Measurements from ENCODE around the gene AP2A2.
"Not testable (repeated sequence)": the region's sequence is repeated elsewhere in the genome, so short reads cannot be mapped to it uniquely, and the experiment has no call there.

The AP2A2 gene

DNA sequence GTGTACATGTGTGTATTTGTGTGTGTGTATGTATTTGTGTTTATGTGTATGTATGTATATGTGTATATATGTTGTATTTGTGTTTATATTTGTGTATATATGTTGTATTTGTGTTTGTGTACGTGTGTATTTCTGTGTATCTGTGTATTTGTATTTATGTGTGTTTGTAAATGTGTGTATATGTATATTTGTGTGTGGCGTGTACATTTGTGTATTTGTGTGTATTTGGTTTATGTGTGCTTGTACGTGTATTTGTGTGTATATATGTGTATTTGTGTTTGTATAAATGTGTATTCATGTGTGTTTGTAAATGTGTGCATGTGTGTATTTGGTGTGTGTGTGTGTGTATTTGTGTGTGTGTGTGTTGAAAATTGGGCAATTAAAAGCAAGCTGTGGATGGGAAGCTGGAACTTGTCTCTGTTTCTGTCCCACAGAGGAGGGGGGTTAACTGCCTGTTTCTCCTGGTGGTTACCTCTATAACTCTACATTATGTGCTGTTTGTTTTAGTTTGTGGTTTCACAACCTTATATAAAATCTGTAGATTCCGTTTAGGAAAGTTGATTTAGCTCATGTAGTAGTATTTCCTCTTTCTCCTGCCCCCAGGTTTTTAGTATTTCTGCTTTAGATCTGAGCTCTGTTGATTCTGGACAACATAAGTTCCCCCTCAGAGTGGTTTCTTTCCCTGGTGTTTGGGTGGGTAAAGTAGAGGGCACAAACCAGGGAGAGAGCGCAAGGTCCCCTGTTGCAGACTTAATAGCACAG, 28.9 kb downstream of the AP2A2 start:
- DNase-seq (ENCODE audit: low read depth), result no peak

DNA sequence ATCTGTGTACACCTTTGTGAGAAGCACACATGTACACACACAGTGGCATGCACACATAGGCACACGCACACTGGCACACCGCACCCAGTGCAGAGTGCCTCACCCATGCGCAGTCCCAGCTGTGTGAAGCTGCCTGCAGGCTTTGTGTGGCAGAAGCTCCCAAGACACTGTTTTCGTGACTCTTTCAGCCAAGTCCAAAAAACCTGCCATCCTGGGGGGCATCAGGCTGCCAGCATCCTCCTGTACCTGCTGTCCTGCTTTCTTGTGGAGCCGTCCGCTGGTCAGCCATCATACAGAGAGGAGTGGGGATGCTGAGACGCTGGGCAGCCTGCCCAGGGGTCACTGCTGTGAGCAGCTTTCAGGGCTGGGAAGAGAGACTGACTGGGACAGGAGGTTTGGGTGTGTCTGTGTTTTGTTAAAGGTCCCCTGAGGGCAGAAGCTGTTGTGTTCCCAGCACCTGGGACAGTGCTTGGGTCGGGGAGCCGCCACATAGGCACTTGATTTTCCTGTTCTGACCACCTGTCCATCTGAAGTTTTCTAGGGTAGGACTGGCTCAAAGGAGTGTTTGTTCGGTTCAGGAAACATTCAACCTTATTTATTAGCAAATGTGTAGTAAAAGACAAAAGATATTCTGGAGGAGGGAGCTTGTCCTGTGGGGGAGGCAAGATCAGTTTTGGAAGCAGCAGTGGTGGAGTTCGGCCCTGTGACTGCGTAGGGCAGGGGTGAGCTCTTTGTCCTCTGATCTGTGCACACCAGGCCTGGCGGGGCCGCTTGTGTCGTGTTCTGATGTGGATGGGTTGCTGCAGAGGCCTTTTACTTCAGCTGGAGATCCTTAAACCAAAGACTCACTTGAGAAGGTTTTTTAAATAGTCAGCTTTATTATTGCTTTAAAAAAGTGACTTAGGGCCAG, 29.7 kb downstream of the AP2A2 start:
- no peak for DNase-seq (ENCODE audit: low read depth)

DNA sequence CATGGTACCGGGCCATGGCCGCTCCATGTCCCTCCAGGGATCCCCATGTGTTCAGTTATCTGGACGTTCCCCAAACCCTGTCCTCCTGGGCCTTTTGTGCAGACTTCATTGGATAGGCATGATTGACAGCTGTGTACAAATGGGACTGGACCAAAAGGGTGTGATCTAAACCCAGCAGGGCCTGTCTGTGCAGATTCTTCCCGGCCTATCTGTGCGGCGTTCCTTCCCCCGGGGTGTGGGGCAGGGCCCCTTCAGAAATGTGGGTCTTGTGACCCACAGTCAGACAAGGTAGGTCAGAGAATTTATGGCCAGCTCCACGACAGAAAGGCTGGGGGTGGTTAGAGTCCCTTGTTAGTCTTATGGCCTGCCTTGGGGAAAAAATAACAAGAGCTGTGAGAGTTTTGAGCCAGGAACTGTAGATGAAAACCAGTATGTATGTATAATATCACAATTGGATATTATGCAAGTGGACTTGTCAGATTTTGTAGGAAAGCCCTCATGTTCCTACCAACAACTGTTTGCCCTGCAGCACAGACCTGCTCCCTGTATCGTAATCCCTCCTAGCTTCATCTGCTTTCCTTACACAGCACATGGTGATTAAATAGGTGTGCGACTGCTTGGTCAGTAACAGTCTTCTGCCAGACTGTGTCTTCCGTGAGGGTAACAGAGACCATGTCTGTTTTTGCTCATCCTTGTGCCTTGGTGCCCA, 31.7 kb downstream of the AP2A2 start:
- no peak for DNase-seq (ENCODE audit: low read depth)

DNA sequence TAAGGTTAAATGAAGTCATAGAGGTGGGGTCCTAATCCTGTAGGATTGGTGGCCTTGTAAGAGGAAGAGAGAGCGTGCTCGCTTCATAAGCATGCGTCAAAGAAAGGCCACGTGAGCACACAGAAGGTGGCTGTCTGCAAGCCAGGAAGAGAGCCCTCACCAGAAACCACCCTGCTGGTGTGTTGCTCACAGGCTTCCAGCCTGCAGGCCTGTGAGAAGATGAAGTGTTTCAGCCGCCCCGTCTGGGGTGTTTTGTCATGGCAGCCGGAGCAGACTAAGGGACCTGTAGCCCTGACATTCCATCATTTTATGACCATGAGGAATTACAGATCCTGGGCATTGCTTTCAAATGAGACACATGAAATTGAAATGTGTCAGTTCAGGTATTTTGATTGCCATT, 32.4 kb downstream of the AP2A2 start:
- DNase-seq (ENCODE audit: low read depth), result no peak

DNA sequence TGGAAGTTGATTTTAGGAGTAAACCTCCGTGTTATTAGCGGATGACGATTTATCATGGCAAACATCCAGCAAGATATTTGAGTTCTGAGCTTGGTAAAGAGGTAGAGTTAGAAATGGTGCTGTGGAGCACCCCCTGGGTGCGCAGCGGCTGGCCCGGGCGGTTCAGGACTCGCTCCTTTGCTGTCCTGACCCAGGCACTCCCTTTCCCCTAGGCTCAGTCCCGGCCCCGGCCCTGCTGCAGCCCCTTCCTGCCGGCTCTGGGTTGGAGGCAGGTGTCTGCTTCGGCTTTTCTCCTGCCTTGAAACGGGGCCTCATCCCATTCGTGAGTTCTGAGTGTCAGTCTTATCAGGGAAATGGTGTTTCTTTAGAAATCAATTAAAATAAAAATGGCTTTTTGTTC, 33.4 kb downstream of the AP2A2 start:
- no peak for DNase-seq (ENCODE audit: low read depth)

DNA sequence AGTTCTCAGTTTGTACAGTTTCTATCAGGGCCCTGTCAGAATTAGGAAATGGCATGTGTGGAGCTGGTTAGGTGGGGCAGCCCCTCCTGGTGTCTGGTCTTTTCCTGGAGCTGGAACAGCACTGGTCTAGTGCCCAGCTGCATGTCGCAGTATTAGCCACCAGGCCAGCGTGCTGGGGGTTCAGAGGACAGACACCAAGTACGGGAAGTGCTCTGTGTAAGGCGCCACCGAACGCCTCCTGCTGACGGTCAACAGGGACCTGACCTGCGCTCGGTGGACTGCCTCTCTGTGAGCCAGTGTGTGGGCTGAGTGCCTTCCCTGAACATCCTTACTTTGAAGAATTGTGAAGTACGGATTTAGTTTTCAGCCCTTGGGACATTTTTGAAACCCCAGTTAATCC, 33.9 kb downstream of the AP2A2 start:
- DNase-seq (ENCODE audit: low read depth), result no peak

DNA sequence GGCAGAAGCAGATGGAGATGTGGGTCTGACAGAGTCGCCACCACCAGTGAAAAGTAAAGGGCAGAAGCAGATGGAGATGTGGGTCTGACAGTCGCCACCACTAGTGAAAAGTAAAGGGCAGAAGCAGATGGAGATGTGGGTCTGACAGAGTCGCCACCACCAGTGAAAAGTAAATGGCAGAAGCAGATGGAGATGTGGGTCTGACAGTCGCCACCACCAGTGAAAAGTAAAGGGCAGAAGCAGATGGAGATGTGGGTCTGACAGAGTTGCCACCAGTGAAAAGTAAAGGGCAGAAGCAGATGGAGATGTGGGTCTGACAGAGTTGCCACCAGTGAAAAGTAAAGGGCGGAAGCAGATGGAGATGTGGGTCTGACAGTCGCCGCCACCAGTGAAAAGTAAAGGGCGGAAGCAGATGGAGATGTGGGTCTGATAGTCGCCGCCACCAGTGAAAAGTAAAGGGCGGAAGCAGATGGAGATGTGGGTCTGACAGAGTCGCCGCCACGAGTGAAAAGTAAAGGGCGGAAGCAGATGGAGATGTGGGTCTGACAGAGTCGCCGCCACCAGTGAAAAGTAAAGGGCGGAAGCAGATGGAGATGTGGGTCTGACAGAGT, 35.7 kb downstream of the AP2A2 start:
- DNase-seq (ENCODE audit: low read depth), result not testable (repeated sequence)

DNA sequence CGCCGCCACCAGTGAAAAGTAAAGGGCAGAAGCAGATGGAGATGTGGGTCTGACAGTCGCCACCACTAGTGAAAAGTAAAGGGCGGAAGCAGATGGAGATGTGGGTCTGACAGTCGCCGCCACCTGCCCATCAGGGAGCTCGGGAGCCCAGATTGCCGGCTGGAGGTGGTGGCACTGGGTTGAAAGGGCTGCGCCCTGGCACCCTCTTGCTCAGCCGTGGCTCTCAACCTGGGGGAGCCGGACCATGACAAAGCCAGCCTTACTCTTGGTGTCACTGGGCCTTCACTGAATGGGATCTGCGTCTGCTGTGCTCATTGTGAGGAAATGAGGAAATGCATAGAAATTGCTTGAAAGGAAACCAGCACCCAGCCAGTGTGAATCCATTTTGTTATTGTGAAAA, 36.3 kb downstream of the AP2A2 start:
- DNase-seq (ENCODE audit: low read depth), result no peak

DNA sequence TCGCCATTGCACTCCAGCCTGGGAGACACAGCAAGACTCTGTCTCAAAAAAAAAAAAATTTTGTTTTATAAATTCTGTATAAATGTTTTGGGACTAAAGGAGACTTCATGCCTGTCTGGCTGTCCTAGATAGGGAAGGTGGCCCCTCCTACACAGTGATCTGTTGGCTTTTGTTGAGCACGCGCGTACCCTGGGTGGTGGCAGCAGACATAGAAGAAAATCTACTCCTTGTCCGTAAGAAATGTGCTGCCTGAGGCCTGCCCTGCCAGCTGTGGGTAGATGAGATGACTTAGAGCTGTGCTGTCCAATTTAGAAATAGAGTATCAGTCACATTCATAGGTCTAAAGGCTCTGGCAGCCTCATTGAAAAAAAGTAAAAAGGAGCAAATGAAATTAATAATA, 37.0 kb downstream of the AP2A2 start:
- no peak for DNase-seq (ENCODE audit: low read depth)

DNA sequence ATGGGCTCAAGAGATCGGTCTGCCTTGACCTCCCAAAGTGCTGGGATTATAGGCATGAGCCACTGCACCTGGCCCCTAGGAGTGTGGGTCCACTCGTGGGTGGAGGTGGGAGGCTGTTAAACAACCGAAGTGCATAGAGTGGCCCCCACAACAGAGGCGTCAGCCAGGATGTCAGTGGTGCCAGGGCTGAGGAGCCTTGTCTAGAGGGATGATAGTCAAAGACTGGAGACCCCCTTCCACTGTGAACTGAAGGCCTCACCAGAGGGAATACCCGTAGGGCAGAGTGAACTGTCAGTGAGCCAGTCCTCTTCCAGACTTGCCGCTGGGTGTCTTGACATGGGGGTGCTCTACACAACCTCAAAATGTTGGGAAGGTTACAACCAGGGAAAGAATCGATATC, 38.2 kb downstream of the AP2A2 start:
- no peak for DNase-seq (ENCODE audit: low read depth)

DNA sequence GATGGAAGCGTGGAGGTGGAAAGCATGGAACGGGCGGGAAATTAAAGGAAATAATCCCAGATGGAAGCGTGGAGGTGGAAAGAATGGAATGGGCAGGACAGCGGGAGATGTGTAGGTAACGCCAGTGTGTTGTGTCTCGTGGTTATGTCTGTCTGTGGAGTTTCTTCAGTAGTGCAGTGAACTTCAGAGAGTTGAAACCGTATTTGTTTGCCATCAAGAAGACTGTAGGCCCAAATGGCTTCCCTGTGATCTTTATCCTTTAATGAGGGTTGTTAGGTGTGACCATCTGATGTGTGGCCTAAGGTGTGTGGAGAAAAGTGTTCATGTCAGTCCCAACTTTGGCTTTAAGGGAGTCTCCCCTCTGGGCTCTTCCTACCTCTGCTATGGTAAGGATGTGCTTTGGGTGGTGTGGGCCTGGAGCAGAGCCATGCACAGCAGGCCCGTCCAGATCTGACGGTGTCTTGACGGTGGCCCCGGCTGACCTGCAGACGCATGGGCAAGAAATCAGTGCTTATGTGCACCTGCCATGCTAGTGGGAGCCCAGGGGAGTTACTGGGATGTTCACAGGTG, 39.6 kb downstream of the AP2A2 start:
- DNase-seq (ENCODE audit: low read depth), result no peak

DNA sequence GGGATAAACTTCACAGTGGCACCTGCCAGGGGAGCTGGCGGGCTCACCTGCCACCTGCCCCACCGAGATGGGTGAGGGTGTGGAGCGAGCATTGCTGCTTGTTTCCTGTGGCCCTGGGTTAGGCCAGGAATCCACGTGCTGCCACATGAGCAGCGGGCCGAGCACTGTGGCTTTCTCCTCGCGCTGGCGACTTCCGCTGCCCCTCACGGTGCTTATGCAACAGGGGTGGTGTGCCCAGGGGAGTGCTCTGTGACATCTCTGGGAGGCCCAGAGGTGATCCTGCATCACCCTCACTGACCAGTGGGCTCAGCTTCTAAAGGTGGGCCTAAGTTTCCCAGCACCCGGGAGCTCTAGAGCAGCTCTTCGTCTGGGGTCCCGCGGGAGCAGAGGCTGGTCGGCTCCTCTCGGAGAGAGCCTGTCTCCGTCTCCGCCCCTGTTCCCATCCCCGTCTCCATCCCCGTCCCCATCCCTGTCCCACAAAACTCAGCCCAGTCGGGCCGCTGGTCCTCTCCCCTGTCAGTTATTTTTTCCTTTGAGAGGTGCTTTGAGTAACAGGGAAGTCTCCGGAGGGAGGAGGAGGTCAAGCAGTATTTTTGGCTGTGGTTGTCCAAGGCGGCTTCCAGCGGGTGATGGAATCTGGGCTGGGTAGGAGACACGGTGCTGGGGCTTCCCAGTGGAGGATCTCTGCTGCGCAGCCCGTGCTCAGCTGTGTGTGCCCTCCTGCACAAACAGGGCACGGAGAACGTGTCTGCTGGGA, 42.5 kb downstream of the AP2A2 start:
- no peak for DNase-seq (ENCODE audit: low read depth)

DNA sequence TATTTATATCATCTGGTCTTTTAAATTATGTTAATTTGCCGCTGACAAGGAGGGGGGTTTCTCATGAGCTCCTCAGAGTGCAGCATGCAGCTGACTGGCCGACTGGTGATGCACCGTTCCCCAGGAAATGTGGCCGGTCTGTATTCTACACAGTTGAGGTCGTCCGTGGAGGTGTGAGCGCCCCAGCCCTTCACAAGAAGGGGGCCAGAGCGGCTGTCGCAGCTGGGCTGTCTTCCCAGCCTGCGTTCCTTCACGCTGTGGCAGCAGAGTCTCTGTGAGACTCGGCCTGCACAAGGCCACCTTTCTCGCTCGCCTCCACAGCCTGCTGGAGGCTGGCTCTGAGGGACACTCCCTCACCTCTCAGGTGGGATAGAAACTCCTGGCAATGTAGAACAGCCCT, 43.2 kb downstream of the AP2A2 start:
- DNase-seq (ENCODE audit: low read depth), result no peak

DNA sequence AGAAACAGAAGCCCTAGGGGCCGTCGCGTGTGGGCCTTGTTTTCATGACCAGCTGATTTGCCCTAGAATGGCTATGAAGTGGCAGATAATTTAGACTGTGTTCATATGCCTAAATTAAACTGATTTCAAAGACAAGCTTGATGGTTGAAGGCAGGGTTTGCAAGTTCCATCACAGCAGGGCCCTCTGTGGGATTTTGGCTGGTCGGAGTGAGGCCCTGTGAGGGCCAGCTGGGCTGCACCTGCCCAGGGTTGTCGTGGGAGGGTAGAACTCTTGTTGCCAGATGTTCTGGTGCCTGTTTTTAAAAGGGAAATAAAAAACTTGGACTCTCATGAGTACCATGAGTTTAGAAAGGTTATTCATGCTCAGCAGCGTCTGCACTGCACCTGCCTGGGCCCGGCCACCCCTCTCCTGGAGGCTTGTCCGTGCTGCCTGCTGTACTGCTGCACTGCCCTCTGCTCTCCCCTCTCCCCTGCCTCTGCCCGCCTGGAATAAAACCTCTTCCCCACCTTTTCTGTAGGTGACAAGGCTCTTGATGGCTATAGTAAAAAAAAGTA, 44.1 kb downstream of the AP2A2 start:
- no peak for DNase-seq (ENCODE audit: low read depth)

DNA sequence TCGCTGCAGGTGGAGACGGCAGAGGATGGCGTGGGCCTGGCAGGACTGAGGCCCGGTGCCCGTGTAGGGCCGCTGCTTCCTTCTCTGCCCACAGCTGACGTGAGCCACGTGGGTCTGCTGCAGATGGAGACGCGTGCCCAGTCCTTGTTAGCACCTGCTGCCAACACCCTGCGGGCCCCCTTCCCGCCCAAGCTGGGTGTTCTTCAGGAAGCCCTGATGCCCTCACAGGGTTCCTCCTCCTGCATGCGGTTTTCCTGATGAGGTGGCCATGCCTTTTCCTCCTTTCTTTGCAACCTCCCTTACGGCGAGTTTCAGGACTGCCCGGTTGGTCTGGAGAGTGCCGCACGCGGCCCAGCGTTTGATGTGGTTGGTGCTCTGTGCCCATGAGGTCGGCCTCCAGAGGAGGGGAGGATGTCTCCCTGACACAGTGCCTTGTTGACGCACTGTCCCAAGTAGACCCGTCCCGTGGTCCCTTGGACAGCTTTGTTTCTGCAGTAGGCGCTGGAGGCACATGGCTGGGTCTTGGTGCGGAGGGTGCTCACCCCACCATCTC, 44.7 kb downstream of the AP2A2 start:
- DNase-seq (ENCODE audit: low read depth), result no peak

DNA sequence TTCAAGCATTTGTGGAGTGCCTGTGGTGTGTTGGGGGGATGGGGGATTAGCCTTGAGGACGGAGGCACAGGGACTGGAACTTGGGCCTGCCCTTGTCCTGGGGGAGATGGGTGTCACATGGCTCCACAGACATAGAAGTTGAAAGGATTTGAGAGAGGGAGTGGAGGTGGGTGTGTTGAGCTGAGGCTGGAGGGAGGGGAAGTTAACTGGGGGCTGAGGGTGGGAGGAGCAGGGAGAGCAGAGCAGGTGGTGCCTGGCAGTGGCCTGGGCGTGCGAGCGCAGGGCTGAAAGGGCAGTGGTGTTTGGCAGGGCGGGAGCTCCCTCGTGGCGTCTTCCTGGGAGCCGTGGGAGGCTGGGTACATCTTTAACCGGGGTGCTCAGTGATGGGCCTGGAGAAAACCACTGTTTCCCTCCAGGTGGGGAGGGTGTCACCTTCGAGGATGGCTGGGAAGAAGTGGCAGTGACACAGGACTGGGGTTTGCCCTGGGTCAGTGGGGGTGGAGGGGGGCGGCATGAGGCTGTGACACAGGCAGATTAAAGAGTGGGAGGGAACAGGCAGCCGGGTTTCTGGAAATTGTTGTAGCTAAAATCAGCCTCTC, 45.5 kb downstream of the AP2A2 start:
- no peak for DNase-seq (ENCODE audit: low read depth)

DNA sequence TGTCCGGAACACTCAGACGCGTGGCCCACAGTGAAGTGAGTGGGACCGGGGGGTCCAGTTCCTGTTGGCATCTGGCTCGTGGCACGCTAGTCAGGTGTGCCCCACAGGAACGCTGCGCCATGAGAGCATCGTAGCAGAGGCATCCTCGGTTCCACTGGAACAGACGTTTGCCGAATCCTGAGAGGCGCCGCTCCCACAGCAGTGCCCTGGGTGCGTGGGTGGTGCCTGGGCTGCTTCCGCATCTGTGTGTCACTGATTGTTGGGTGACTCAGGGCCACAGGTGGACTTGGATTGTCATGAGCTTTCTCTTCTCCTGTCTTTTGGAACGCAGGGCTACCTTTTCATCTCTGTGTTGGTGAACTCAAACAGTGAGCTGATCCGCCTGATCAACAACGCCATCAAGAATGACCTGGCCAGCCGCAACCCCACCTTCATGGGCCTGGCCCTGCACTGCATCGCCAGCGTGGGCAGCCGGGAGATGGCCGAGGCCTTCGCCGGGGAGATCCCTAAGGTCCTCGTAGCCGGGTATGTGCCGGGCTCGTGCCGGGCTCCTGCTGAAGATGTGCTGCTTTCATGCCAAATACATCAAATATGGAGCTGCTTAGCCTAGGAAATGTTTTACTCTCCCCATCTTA, 46.2 kb downstream of the AP2A2 start:
- no peak for DNase-seq (ENCODE audit: low read depth)

DNA sequence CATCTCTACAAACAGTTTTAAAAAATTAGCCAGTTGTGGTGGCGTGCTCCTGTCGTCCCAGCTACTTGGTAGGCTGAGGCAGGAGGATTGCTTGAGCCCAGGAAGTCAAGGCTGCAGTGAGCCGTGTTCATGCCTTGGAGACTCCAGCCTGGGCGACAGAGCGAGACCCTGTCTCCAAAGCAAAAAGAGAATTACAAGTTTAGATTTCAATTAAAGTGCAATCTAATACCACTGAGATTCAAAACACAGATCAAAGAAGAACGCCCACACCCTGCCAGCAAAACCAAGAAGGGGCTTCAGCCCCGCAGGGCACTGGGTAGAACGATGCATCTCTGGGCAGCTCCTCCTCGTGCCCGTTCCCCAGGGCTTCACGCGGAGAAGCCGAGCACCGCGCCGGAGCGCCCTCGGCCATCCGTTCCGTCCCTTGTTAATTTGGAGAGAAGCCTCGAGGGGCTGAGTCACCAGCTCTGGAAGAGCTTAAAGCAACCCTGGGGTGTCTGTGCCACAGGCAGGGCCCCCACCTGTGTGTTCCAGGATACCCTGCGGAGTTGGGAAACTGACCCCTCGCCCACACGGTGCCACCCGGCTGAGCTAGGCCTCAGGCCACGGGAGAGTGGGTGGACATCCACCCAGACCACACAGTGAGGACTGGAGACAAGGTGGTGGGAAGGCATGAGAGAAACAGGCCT, 47.0 kb downstream of the AP2A2 start:
- no peak for DNase-seq (ENCODE audit: low read depth)

DNA sequence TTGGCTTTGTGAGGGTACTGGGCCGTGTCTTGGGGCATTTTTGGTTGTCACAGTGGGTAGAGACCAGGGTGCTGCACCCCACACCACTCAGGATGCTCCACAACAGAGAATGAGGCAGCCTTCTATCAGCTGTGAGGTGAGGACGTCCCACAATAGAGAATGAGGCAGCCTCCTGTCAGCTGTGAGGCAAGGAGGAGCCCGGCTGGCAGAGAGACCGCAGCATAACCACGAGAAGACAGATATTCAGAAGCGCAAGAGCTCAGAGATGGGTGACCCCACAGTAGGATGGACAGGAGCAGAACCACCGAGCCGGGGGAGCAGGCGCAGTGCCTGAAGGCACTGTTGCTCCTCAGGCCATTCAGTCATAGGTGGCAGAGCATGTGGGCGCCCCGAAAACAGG, 47.6 kb downstream of the AP2A2 start:
- DNase-seq (ENCODE audit: low read depth), result no peak

All from amniotic epithelial cell (primary cell).